K562 (cell line): Measurements from ENCODE around the gene RPS27. TPM values are rescaled to one million over a fixed set of nuclear protein-coding genes. Genes with fewer than 3 reads are reported as not detected.

ENCODE experiments used
- DMBX1 ChIP-seq: fragments of 250-450 bp; sonication (Bioruptor Pico); IDR thresholded peaks from 2 replicates; pipeline ENCODE4 v1.8.0; 2022; ENCODE audit warnings: inconsistent platforms, mild to moderate bottlenecking, moderate library complexity, borderline replicate concordance
- ELF1 ChIP-seq: fragments of 200-800 bp; sonication (Bioruptor generic); IDR thresholded peaks from 2 replicates; pipeline ENCODE4 v1.6.1; 2016; ENCODE audit warnings: missing genetic modification characterization, missing compliant biosample characterization
- IRF9 ChIP-seq: fragments of 450-650 bp; IDR thresholded peaks from 2 replicates; pipeline ENCODE4 v1.6.1; 2016; ENCODE audit warnings: missing biosample characterization, missing genetic modification characterization
- MAX ChIP-seq: sonication (generic); formaldehyde crosslinking; IDR thresholded peaks from 2 replicates; pipeline ENCODE4 v1.9.0; 2022; ENCODE audit warnings: mild to moderate bottlenecking, missing genetic modification reagents
- TBL1XR1 ChIP-seq, 2 experiments: IDR thresholded peaks; 2 replicates each; pipeline ENCODE4 v1.6.1; 2012; ENCODE audit warnings: improper control_type of control experiment in 2 of 2, low read length in 2 of 2, mild to moderate bottlenecking in 1 of 2
- WHSC1 ChIP-seq: IDR thresholded peaks from one replicate; pipeline ENCODE4 v1.6.1; 2012; ENCODE audit warnings: low read length, control low read depth, inconsistent platforms
- ZKSCAN8 ChIP-seq: fragments of 200-800 bp; sonication (Bioruptor generic); IDR thresholded peaks from 2 replicates; pipeline ENCODE4 v1.6.1; 2016; ENCODE audit warnings: missing genetic modification characterization, missing compliant biosample characterization
- ZNF124 ChIP-seq: sonication (generic); formaldehyde crosslinking; IDR thresholded peaks from 2 replicates; pipeline ENCODE4 v1.8.1; 2022; ENCODE audit warnings: missing genetic modification reagents
- ZNF324 ChIP-seq: fragments of 250-450 bp; sonication (Bioruptor Pico); IDR thresholded peaks from 2 replicates; pipeline ENCODE4 v1.4.0; 2020; ENCODE audit warnings: mild to moderate bottlenecking
- ZNF639 ChIP-seq, 2 experiments: fragments of 200-800 bp in 1 of 2; sonication (Bioruptor generic) in 1 of 2; sonication (generic) in 1 of 2; formaldehyde crosslinking in 1 of 2; IDR thresholded peaks in 1 of 2; conservative IDR thresholded peaks in 1 of 2; 2 replicates each; pipeline versions ENCODE4 v1.5.0 to v1.6.1; 2016 to 2020; ENCODE audit warnings: missing compliant biosample characterization in 1 of 2, missing genetic modification characterization in 1 of 2, missing genetic modification reagents in 1 of 2
- polyA plus RNA-seq, 8 experiments: library from polyadenylated mRNA; depleted of rRNA in 4 of 8; stranded (reverse) in 5 of 8; unstranded in 3 of 8; fragments of >200 nt; fragmentation: Nextera tagmentation in 2 of 8; fragmentation: Illumina TruSeq in 1 of 8; extraction: Ambion mirVana in 2 of 8; extraction: Trizol in 1 of 8; gene quantifications; 2 replicates each; pipeline versions ENCODE4 v1.2.1 to v1.2.3, GENCODE V29; 2011 to 2014; ENCODE audit warnings: inconsistent platforms in 1 of 8, missing spikeins in 1 of 8
- total RNA-seq, 7 experiments: library from RNA; depleted of rRNA in 6 of 7; stranded (reverse); fragments of >200 nt in 6 of 7; fragmentation: Illumina TruSeq in 2 of 7; extraction: Trizol in 2 of 7; gene quantifications; 2 replicates each; pipeline versions ENCODE4 v1.2.1 to v1.2.3, GENCODE V29; 2011 to 2021; ENCODE audit warnings: low replicate concordance in 1 of 7

RPS27 gene
- total and polyA plus RNA-seq, 9 of the 15 experiments (the other 6 are each of a cell fraction or from before 2014, with no cell fraction given): 2,091 to 9,377 (median 6,706) TPM

GRCh38 chr1:153968000-153968363 lies 22.6 kb upstream of the RPS27 start (continued):
- TF ChIP-seq TBL1XR1 (IDR thresholded peaks at IDR 0.05; ENCODE audit: low read length in 2 of 2) (no peak), MAX (CRISPR knock-in tag) (no peak), ZKSCAN8 (CRISPR knock-in tag) (no peak), ELF1 (peak; percentile 32; the same call in 1 of the 2 replicates), ZNF124 (no peak), ZNF324 (CRISPR knock-in tag) (no peak), IRF9 (tag) (no peak), WHSC1 (no peak), ZNF639 (CRISPR knock-in tag; conservative IDR thresholded peaks at IDR 0.05 in 1 of 2, IDR thresholded peaks at IDR 0.05 in 1 of 2) (0 out of 4 replicates have a peak, but pooled peaks of 1 of the 2 experiments have one; percentile 16), DMBX1 (CRISPR knock-in tag) (no peak)
